ENCODE measurements around the gene AGER.
A peak's percentile ranks its signal among the peaks of the same experiment; 100 is the strongest.

DNA sequence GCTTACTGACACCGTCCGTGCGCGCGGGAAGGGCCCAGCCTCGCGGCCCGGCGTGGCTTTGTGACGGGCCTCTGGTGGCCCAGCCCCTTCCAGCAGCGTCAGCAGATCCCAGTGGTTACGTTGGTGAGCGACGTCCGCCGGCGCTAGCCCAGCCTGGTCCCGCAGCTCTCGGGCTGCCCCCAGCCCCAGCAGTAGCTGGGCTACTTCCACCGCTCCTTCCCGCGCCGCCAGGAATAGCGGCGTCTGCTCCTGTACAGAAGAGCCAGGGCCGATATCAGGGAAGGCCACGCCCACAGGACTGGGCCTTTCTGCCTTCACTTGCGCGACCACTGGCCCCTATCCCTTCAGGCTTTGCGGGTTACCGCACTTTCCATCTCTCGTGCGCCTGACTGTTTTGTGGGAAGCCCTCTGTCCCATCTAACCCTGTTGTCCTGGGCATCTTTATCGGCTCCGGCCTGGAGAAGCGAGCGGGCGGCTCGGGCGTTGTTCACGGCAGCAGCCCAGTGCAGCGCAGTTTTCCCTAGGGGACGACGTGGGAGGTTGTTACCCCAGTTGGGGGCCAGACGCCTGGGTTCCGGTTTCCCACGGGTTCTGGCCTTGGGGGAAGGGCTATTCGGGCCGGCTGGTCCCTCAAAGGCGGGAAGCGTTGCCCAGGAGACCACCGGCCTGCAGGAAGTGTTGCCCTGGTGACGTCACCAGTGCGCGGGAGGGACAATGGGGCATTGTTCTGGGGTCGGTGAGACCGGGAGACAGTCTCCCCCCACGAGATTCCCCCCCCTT is 12.0 kb upstream of the AGER start:
- TF ChIP-seq, protein P1, sequence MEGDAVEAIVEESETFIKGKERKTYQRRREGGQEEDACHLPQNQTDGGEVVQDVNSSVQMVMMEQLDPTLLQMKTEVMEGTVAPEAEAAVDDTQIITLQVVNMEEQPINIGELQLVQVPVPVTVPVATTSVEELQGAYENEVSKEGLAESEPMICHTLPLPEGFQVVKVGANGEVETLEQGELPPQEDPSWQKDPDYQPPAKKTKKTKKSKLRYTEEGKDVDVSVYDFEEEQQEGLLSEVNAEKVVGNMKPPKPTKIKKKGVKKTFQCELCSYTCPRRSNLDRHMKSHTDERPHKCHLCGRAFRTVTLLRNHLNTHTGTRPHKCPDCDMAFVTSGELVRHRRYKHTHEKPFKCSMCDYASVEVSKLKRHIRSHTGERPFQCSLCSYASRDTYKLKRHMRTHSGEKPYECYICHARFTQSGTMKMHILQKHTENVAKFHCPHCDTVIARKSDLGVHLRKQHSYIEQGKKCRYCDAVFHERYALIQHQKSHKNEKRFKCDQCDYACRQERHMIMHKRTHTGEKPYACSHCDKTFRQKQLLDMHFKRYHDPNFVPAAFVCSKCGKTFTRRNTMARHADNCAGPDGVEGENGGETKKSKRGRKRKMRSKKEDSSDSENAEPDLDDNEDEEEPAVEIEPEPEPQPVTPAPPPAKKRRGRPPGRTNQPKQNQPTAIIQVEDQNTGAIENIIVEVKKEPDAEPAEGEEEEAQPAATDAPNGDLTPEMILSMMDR (IDR thresholded peaks at IDR 0.05) = no peak
- TF ChIP-seq SMC3 (IDR thresholded peaks at IDR 0.05; ENCODE audit: low read depth, low read length) = no peak
- no peak for TF ChIP-seq TEAD4 (IDR thresholded peaks at IDR 0.05; ENCODE audit: borderline replicate concordance, insufficient read depth)
- no peak for TF ChIP-seq RAD21 (IDR thresholded peaks at IDR 0.05; ENCODE audit: low read length)
- TF ChIP-seq GATA2 (CRISPR knock-in tag; IDR thresholded peaks at IDR 0.05) = no peak
- no peak for TF ChIP-seq EZH2phosphoT487 (IDR thresholded peaks at IDR 0.05; ENCODE audit: borderline replicate concordance, low read depth)
- 0 out of 2 replicates have a peak, but pooled peaks have one; percentile 11 for TF ChIP-seq RFX5 (IDR thresholded peaks at IDR 0.05; ENCODE audit: low read length)
- peak; percentile 35; the same call in 1 of the 2 replicates for TF ChIP-seq ELF1 (IDR thresholded peaks at IDR 0.05)
- peak; percentile 60 for TF ChIP-seq GABPA (IDR thresholded peaks at IDR 0.05; ENCODE audit: low read depth)
- TF ChIP-seq TAF1 (IDR thresholded peaks at IDR 0.05; ENCODE audit: borderline replicate concordance, low read depth, low read length) = peak; percentile 40; the same call in 1 of the 2 replicates
- peak; percentile 84 for TF ChIP-seq POLR2AphosphoS5 (IDR thresholded peaks at IDR 0.05; ENCODE audit: low read depth, low read length)
- TF ChIP-seq, protein P2, sequence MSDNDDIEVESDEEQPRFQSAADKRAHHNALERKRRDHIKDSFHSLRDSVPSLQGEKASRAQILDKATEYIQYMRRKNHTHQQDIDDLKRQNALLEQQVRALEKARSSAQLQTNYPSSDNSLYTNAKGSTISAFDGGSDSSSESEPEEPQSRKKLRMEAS (IDR thresholded peaks at IDR 0.05; ENCODE audit: low read depth) = peak; percentile 85
- TF ChIP-seq, protein P3, sequence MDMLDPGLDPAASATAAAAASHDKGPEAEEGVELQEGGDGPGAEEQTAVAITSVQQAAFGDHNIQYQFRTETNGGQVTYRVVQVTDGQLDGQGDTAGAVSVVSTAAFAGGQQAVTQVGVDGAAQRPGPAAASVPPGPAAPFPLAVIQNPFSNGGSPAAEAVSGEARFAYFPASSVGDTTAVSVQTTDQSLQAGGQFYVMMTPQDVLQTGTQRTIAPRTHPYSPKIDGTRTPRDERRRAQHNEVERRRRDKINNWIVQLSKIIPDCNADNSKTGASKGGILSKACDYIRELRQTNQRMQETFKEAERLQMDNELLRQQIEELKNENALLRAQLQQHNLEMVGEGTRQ (IDR thresholded peaks at IDR 0.05; ENCODE audit: borderline replicate concordance, low read depth, low read length) = no peak
- TF ChIP-seq, protein P4, sequence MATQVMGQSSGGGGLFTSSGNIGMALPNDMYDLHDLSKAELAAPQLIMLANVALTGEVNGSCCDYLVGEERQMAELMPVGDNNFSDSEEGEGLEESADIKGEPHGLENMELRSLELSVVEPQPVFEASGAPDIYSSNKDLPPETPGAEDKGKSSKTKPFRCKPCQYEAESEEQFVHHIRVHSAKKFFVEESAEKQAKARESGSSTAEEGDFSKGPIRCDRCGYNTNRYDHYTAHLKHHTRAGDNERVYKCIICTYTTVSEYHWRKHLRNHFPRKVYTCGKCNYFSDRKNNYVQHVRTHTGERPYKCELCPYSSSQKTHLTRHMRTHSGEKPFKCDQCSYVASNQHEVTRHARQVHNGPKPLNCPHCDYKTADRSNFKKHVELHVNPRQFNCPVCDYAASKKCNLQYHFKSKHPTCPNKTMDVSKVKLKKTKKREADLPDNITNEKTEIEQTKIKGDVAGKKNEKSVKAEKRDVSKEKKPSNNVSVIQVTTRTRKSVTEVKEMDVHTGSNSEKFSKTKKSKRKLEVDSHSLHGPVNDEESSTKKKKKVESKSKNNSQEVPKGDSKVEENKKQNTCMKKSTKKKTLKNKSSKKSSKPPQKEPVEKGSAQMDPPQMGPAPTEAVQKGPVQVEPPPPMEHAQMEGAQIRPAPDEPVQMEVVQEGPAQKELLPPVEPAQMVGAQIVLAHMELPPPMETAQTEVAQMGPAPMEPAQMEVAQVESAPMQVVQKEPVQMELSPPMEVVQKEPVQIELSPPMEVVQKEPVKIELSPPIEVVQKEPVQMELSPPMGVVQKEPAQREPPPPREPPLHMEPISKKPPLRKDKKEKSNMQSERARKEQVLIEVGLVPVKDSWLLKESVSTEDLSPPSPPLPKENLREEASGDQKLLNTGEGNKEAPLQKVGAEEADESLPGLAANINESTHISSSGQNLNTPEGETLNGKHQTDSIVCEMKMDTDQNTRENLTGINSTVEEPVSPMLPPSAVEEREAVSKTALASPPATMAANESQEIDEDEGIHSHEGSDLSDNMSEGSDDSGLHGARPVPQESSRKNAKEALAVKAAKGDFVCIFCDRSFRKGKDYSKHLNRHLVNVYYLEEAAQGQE (IDR thresholded peaks at IDR 0.05; ENCODE audit: low read depth, low read length) = 0 out of 2 replicates have a peak, but pooled peaks have one; percentile 1
